GM12875 (cell line): ENCODE results near the gene TMEM181.
"Not testable (repeated sequence)": the region's sequence is repeated elsewhere in the genome, so short reads cannot be mapped to it uniquely, and the experiment has no call there.

ENCODE experiments used
- H3K4me3 ChIP-seq: one replicate; pipeline ENCODE4 v1.5.1; 2011; ENCODE audit warnings: low read depth, low read length, control low read depth
- CTCF ChIP-seq: IDR thresholded peaks from 2 replicates; pipeline ENCODE4 v1.5.1; 2011; ENCODE audit warnings: low read depth, mild to moderate bottlenecking, control low read depth, inconsistent platforms, low read length, moderate library complexity, borderline replicate concordance; ENCODE audit not compliant: insufficient read depth

TMEM181 gene

DNA sequence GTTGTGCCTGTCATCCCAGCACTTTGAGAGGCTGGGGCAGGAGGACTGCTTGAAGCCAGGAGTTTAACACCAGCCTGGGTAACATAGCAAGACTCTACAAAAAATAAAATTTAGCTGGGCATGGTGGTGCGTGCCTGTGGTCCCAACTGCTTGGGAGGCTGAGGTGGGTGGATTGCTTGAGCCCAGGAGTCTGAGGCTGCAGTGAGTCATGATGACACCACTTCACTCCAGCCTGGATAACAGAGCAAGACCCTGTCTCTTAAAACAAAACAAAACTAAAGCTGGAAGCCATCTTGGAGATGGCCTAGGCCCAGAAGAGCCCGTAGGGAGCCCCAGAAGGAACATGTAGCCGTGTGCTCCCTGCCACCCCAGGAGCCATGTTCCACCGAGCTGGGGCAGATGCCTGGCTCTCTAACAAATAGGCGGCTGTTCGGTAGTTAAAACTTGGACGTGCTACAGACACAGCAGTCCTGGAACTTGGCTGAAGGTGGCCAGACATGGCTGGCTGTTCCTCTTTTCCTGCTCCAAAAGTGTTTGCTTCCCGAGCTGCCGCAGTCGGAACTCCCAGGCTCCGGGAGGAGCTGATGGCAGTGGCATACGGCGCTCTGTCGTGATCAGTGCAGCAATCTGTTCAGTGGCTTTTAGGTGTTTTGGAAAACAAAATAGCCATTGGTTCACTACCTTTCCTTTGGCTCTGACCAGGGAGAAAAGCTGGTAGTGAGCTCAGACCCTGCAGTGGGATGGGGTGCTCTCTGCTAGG, 47.7 kb downstream of the TMEM181 start:
- no peak for TF ChIP-seq CTCF
- no peak overlapping the region for H3K4me3 ChIP-seq

DNA sequence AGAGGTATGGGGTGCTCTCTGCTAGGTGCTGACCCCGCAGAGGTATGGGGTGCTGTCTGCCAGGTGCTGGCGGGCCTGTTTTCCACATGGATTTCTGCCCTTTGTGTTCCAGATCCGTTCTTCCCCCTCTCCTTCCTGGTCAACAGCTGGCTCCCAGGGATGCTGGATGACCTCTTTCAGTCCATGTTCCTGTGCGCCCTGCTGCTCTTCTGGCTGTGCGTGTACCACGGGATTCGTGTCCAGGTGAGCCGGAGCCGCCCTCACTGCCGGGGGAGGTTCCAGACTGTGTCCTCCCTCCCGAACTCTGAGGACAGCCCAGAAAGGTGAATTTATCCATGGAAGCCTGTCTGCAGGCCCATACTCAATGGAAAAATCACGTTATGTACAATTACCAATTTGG, 48.3 kb downstream of the TMEM181 start:
- no peak for TF ChIP-seq CTCF
- H3K4me3 ChIP-seq = no peak overlapping the region

GRCh38 chr6:158609455-158610155, 49.7 kb downstream of the TMEM181 start:
- H3K4me3 ChIP-seq = no peak overlapping the region
- TF ChIP-seq CTCF = no peak

- no peak overlapping the region for H3K4me3 ChIP-seq
- TF ChIP-seq CTCF = no peak
These were observed 50.6 kb downstream of the TMEM181 start for GRCh38 chr6:158610319-158610968.

GRCh38 chr6:158611039-158611438, 51.1 kb downstream of the TMEM181 start:
- no peak overlapping the region for H3K4me3 ChIP-seq
- TF ChIP-seq CTCF = no peak

- no peak overlapping the region for H3K4me3 ChIP-seq
- no peak for TF ChIP-seq CTCF
These were observed 51.9 kb downstream of the TMEM181 start for GRCh38 chr6:158611541-158612370.

GRCh38 chr6:158614606-158615005, 54.7 kb downstream of the TMEM181 start:
- not testable (repeated sequence) for H3K4me3 ChIP-seq

GRCh38 chr6:158618289-158618688, 58.4 kb downstream of the TMEM181 start:
- not testable (repeated sequence) for H3K4me3 ChIP-seq
